ENCODE data around the gene BEGAIN.

Gene BEGAIN

DNA sequence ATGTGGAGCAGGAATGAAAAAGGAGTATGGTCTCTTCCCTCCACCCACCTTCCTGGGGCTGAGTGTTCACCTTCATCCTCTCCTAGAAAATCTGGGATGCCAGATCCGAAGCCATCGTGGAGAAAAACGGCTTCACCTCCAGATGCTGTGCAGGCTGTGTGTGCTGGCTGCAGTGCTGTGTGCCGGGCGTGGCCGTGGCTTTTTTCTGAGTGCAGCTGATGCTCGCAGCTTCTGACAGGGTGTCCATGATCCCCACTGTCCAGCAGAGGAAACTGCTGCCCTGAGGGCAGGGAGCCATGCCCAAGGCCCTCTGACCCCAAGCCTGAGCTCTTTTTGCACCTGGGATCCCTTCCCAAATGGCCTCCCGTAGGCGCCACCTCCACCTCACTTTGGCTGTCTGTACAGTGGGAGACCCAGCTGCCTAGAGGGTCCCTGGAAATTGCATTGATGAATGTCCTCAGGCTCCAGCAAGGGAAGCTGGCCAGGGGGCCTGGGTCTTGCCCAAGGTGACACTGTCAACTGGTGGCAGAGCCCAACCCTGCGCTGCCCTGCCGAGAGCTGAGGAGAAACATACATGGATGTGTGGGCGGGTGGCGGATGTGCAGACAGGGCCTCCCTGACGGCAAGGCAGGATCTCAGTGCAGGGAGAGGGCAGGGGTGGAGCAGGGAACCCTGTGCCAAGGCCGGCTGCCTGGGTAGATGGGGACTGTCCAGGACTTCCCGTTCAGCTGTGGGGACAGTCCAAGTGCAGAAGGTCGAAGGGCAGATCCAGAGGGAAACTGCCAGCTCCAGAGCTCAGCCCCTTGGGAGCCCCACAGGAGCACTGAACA is 53.3 kb downstream of the BEGAIN start:
- H3K9ac ChIP-seq (ENCODE audit: low read depth, low read length), result no peak overlapping the region
- no peaks in the 10 kb centered on the region for H3K4me1 ChIP-seq (ENCODE audit: insufficient read depth, low read length)
- H3K36me3 ChIP-seq (ENCODE audit: insufficient read depth, low read length), result no peaks in the 10 kb centered on the region
- no peaks in the 10 kb centered on the region for H3K9me3 ChIP-seq (ENCODE audit: control insufficient read depth, insufficient read depth, low read length)

- H3K9me3 ChIP-seq (ENCODE audit: control insufficient read depth, insufficient read depth, low read length), result no peaks in the 10 kb centered on the region
- no peak overlapping the region for H3K9ac ChIP-seq (ENCODE audit: low read depth, low read length)
- no peaks in the 10 kb centered on the region for H3K36me3 ChIP-seq (ENCODE audit: insufficient read depth, low read length)
- H3K4me1 ChIP-seq (ENCODE audit: insufficient read depth, low read length), result no peaks in the 10 kb centered on the region
Observed at GRCh38 chr14:100532906-100533655, 54.1 kb downstream of the BEGAIN start.

DNA sequence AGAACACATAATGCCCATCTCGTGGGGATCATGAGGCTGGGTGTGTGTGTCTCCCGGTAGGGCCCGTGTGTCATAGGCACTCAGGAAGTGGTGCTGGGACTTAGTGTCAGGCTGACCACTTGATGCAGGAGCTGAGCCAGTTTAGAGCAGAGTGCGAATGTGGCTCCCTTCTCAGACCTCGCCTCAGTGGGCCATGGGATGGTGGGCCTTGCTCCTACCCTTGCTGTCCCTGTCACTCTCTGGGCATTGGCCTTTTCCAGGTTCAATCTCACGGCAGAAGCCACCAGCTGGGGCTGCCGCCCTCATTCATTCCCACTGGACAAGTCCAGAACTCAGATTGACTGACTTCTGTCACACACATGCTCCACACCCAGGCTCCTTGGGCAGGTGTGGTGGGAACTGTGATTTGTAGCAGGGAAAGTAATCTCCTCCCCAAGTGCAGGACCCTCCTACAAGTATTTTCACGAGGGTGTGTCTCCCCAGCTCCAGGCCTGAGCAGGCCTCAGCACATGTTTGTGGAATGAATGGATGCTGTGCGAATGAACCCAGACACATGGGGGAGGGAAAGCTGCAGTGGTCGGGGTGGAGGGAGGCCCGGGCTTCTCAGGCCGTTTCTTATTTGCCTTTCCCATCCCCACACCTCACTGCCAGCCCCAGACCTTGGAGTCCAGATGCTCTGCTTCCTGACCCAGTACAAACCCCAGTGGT is 54.9 kb downstream of the BEGAIN start:
- Histone ChIP-seq H3K9me3 (ENCODE audit: control insufficient read depth, insufficient read depth, low read length) (no peaks in the 10 kb centered on the region), H3K4me1 (ENCODE audit: insufficient read depth, low read length) (no peaks in the 10 kb centered on the region), H3K36me3 (ENCODE audit: insufficient read depth, low read length) (no peaks in the 10 kb centered on the region), H3K9ac (ENCODE audit: low read depth, low read length) (no peak overlapping the region)

DNA sequence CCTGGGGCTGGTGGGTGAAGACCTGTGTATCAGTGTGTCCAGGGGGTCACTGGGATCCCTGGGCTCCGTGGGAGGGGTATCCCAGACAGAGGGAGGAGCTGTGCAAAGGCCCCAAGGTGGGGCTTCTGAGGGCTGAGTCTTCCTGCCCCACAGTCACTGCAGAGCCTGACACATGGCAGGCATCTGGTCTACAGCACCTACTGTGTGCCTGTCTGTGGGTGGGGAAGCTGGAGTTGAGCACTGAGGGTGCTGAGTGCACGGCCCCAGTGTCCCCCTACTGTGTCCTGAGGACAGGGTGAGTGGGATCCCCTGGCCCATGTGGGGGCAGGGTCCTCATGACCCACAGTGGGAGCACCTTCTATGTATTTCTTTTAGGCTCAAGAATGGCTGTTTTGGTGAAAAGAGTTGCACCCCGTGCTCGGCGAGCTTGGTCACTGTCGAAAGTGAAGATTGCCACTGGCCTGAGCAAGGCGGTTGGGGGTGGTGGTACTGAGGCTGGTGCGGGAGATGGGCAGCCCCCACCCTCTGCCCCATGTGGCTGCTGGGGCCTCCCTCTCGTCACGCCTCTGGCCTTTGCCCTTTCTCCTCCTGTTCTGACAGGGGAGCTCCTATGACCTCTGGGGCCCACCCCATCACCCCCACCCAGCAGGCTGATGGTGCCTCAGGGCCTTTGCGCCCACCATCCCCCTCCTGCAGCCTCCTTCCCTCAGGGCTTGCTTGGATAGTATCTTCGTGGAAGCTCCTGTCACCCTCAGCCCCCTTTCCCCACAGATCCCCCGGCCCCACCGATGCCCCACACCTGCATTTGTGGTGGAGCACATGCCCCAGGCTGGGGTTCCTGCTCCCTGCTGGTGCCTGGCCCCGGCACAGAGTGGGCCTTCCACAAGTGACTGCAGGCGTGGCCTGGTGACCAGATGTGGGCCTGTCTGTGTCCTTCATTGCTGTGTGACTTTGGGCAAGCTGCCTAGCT is 55.8 kb downstream of the BEGAIN start:
- Histone ChIP-seq H3K9me3 (ENCODE audit: control insufficient read depth, insufficient read depth, low read length) (no peaks in the 10 kb centered on the region), H3K36me3 (ENCODE audit: insufficient read depth, low read length) (no peaks in the 10 kb centered on the region), H3K4me1 (ENCODE audit: insufficient read depth, low read length) (no peaks in the 10 kb centered on the region), H3K9ac (ENCODE audit: low read depth, low read length) (no peak overlapping the region)

GRCh38 chr14:100530270-100531072 is 56.7 kb downstream of the BEGAIN start:
- Histone ChIP-seq H3K9me3 (ENCODE audit: control insufficient read depth, insufficient read depth, low read length) (no peaks in the 10 kb centered on the region), H3K4me1 (ENCODE audit: insufficient read depth, low read length) (no peaks in the 10 kb centered on the region), H3K36me3 (ENCODE audit: insufficient read depth, low read length) (no peaks in the 10 kb centered on the region; the same call in 1 of the 2 replicates), H3K9ac (ENCODE audit: low read depth, low read length) (no peak overlapping the region)

GRCh38 chr14:100529561-100530031 is 57.6 kb downstream of the BEGAIN start:
- no peaks in the 10 kb centered on the region for H3K4me1 ChIP-seq (ENCODE audit: insufficient read depth, low read length)
- H3K9ac ChIP-seq (ENCODE audit: low read depth, low read length), result no peak overlapping the region
- H3K36me3 ChIP-seq (ENCODE audit: insufficient read depth, low read length), result no peaks in the 10 kb centered on the region; the same call in 1 of the 2 replicates
- H3K9me3 ChIP-seq (ENCODE audit: control insufficient read depth, insufficient read depth, low read length), result no peaks in the 10 kb centered on the region

DNA sequence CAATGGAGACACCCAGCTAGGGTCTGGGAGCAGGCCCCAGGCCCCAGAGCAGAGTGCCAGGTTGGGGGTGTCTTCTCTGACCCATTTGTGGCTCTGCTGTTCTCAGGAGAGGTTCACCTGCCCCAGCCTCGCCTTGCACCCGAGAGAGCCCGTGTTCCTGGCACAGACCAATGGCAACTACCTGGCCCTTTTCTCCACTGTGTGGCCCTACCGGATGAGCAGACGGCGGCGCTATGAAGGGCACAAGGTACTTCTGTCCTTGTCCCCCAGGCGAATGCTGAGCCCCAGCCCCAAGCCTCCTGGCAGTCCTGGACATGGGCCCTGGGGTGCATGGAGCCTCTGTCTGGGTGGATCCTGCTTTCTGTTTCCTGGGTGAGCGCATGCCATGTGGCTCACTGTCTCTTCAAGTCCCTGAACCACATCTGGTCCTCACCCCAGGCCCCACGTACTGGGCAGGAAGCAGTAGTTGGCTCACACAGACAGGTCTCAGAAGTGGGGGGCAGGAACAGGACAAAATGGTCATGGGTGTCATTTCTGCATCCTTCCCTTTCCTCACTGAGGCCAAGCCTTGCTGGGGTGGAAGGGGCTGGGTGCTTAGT is 58.2 kb downstream of the BEGAIN start:
- Histone ChIP-seq H3K9me3 (ENCODE audit: control insufficient read depth, insufficient read depth, low read length) (no peaks in the 10 kb centered on the region), H3K9ac (ENCODE audit: low read depth, low read length) (no peak overlapping the region), H3K4me1 (ENCODE audit: insufficient read depth, low read length) (no peaks in the 10 kb centered on the region), H3K36me3 (ENCODE audit: insufficient read depth, low read length) (no peaks in the 10 kb centered on the region; the same call in 1 of the 2 replicates)

- no peak overlapping the region for H3K9ac ChIP-seq (ENCODE audit: low read depth, low read length)
Observed at GRCh38 chr14:100526632-100527031, 60.6 kb downstream of the BEGAIN start.

DNA sequence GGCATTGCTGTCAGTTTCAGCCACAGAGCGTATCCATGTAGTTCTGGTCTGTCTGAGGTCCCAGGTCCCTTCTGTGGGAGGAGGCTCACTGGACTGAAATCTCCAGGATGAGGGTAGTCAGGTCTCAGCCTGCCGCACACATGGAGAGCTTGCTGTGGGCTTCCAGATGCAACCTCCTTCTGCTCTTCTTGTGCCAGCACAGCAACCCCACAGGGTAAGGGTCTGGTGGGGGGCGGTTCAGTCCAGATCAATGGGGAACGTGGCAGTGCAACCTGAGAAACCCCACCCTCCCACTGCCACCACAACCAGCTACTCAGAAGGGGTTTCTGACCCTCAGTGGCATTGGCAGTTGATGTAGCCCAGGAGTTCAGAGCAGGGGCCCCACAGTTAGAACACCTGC is 61.2 kb downstream of the BEGAIN start:
- H3K9ac ChIP-seq (ENCODE audit: low read depth, low read length), result no peak overlapping the region
- H3K9me3 ChIP-seq (ENCODE audit: control insufficient read depth, insufficient read depth, low read length), result no peaks in the 10 kb centered on the region
- H3K36me3 ChIP-seq (ENCODE audit: insufficient read depth, low read length), result no peaks in the 10 kb centered on the region; the same call in 1 of the 2 replicates
- no peaks in the 10 kb centered on the region for H3K4me1 ChIP-seq (ENCODE audit: insufficient read depth, low read length)

More at GRCh38 chr14:100526632-100527031, 60.6 kb downstream of the BEGAIN start:
- Histone ChIP-seq H3K4me1 (ENCODE audit: insufficient read depth, low read length) (no peaks in the 10 kb centered on the region), H3K9me3 (ENCODE audit: control insufficient read depth, insufficient read depth, low read length) (no peaks in the 10 kb centered on the region), H3K36me3 (ENCODE audit: insufficient read depth, low read length) (no peaks in the 10 kb centered on the region; the same call in 1 of the 2 replicates)

GRCh38 chr14:100525615-100526014 is 61.6 kb downstream of the BEGAIN start:
- Histone ChIP-seq H3K9me3 (ENCODE audit: control insufficient read depth, insufficient read depth, low read length) (no peaks in the 10 kb centered on the region), H3K36me3 (ENCODE audit: insufficient read depth, low read length) (no peaks in the 10 kb centered on the region; the same call in 1 of the 2 replicates), H3K9ac (ENCODE audit: low read depth, low read length) (no peak overlapping the region)

GRCh38 chr14:100524933-100525243 is 62.3 kb downstream of the BEGAIN start:
- no peaks in the 10 kb centered on the region for H3K9me3 ChIP-seq (ENCODE audit: control insufficient read depth, insufficient read depth, low read length)
- H3K36me3 ChIP-seq (ENCODE audit: insufficient read depth, low read length), result no peaks in the 10 kb centered on the region; the same call in 1 of the 2 replicates
- no peaks in the 10 kb centered on the region for H3K4me1 ChIP-seq (ENCODE audit: insufficient read depth, low read length)
- no peak overlapping the region for H3K9ac ChIP-seq (ENCODE audit: low read depth, low read length)

More at GRCh38 chr14:100525615-100526014, 61.6 kb downstream of the BEGAIN start:
- H3K4me1 ChIP-seq (ENCODE audit: insufficient read depth, low read length), result no peaks in the 10 kb centered on the region

DNA sequence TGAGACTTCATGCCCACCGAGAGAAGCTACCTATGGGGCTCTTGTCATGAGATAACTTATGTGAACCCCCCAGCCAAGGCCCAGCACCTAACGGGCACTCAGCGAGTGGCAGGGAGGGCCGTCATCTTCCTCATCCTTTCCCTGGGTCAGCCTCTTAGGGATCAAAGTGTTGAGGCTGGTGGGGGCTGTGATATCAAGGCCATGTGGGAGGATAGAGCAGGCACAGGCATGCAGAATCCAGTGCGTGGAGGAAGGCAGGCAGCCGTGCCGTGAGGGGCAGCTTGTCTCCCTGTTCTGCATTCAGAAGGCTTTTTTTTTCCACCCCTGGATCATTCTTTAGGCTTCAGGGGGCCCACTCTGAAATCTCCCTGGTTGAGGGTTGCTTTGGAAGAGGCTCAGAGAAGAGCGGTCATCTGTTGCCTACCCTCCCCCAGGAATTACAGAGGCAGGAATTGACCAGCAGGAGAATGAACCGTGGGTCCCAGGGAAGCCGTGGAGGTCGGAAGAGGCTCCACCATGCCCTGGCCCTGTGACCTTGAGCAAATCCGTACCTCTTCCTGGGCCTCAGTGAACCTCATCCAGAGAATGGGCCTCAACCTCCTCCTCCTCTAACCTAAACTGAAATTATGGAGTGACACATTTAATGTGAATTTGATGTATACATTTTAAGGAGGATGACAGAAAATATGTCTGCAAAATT is 62.8 kb downstream of the BEGAIN start:
- Histone ChIP-seq H3K36me3 (ENCODE audit: insufficient read depth, low read length) (no peaks in the 10 kb centered on the region; the same call in 1 of the 2 replicates), H3K9me3 (ENCODE audit: control insufficient read depth, insufficient read depth, low read length) (no peaks in the 10 kb centered on the region), H3K9ac (ENCODE audit: low read depth, low read length) (no peak overlapping the region)

More for the DNA sequence above, 62.8 kb downstream of the BEGAIN start:
- no peaks in the 10 kb centered on the region for H3K4me1 ChIP-seq (ENCODE audit: insufficient read depth, low read length)
